Limb (tissue), 2 donors: ENCODE data around the gene OR4D1.
"Not testable (repeated sequence)": the region's sequence is repeated elsewhere in the genome, so short reads cannot be mapped to it uniquely, and the experiment has no call there.

Experiments used
- DNase-seq, 2 donors: peaks; one replicate each; pipeline ENCODE4 v3.0.0-alpha.2; 2016; ENCODE audit errors: extremely low spot score in 2 of 2

Gene OR4D1

GRCh38 chr17:58147930-58148434 lies at the start of gene OR4D1:
Gene OR4D1, plus strand, starts transcription at chr17:58148384. Its CDS starts 6,770 bp downstream, at chr17:58155154.
- DNase-seq: no peak

GRCh38 chr17:58100506-58100905 lies 47.7 kb upstream of the OR4D1 start:
- no peak for DNase-seq

- not testable (repeated sequence) for DNase-seq
Measured at GRCh38 chr17:58101898-58102297, 46.3 kb upstream of the OR4D1 start.

- no peak for DNase-seq
Measured at GRCh38 chr17:58105093-58105492, 43.1 kb upstream of the OR4D1 start.

- no peak for DNase-seq
Measured at GRCh38 chr17:58107306-58107705, 40.9 kb upstream of the OR4D1 start.

GRCh38 chr17:58109197-58109596 lies 39.0 kb upstream of the OR4D1 start:
- no peak for DNase-seq

GRCh38 chr17:58110012-58110411 lies 38.2 kb upstream of the OR4D1 start:
- no peak for DNase-seq

GRCh38 chr17:58111676-58112075 lies 36.5 kb upstream of the OR4D1 start:
- DNase-seq: no peak

GRCh38 chr17:58112970-58113631 lies 35.1 kb upstream of the OR4D1 start:
- peak; percentile 52 to 87 for DNase-seq

- DNase-seq: no peak
Measured at GRCh38 chr17:58113947-58114346, 34.2 kb upstream of the OR4D1 start.

GRCh38 chr17:58117382-58117781 lies 30.8 kb upstream of the OR4D1 start:
- DNase-seq: no peak

- no peak for DNase-seq
Measured at GRCh38 chr17:58119491-58119890, 28.7 kb upstream of the OR4D1 start.

GRCh38 chr17:58120195-58120822 lies 27.9 kb upstream of the OR4D1 start:
- DNase-seq: peak; percentile 50 to 71

GRCh38 chr17:58121925-58122324 lies 26.3 kb upstream of the OR4D1 start:
- no peak for DNase-seq

- no peak for DNase-seq
Measured at GRCh38 chr17:58127846-58128245, 20.3 kb upstream of the OR4D1 start.

- not testable (repeated sequence) for DNase-seq
Measured at GRCh38 chr17:58132697-58133096, 15.5 kb upstream of the OR4D1 start.

- no peak for DNase-seq
Measured at GRCh38 chr17:58136669-58137279, 11.4 kb upstream of the OR4D1 start.

GRCh38 chr17:58141505-58141904 lies 6.7 kb upstream of the OR4D1 start:
- DNase-seq: no peak

GRCh38 chr17:58143335-58143734 lies 4.8 kb upstream of the OR4D1 start:
- DNase-seq: not testable (repeated sequence)

GRCh38 chr17:58144801-58145200 lies 3.4 kb upstream of the OR4D1 start:
- no peak for DNase-seq

- no peak for DNase-seq
Measured at GRCh38 chr17:58148609-58149008, 425 bp downstream of the OR4D1 start.

- no peak for DNase-seq
Measured at GRCh38 chr17:58150394-58150793, 2.2 kb downstream of the OR4D1 start.

- no peak for DNase-seq
Measured at GRCh38 chr17:58153046-58153445, 4.9 kb downstream of the OR4D1 start.
